ENCODE data around the gene ANKRD10. TPM values are rescaled to one million over a fixed set of nuclear protein-coding genes. Genes with fewer than 3 reads are reported as not detected.
A peak's percentile ranks its signal among the peaks of the same experiment; 100 is the strongest.

Gene ANKRD10
- total RNA-seq = 100 to 1,000 TPM; 200 to 241 (median 207) TPM

DNA sequence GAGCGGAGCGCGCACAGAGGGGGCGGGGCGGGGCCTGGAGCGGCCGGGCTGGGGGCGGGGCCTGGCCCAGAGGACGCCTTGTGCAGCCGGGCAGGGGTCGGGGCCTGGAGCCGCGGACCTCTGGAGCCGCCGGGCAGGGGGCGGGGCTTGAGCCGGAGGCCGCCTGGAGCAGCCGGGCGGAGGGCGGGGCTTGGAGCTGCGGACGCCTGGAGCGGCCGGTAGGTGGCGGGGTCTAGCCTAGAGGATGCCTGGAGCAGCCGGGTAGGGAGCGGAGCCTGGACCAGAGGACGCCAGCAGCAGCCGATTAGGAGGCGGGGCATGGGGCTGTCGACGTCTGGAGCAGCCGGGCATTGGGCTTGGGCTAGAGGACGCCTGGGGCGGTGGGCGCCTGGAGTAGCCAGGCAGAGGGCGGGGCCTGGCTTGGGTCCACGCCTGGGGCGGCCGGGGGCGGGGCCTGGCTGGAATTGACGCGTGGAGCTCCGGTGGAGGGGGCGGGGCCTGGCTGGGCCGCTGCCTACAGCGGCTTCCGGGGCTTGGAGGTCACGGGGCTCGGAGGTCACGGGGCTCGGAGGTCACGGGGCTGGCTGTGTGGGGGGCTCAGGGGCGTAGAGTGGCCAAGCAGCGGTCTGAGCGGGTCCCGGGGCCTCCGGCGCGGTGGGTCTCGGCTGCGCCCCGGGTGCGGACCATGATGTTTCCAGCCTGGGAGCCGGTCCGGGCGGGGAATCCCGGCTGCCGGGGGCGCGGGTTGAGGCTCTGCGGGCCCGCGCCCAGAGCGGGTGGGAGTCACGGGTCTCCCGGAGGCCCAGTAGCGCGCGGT, at the start of gene ANKRD10:
ANKRD10 (minus strand) TSS at position 13 of the 817 bp plus-strand sequence. CDS start 135 bp downstream, outside the sequence.
- peak within 1 kb of the TSS; percentile 96 to 99 (median 98) for H3K27ac ChIP-seq
- DNase-seq (ENCODE audit: low spot score in 2 of 2) = peak; percentile 97 to 98
- no peaks in the 10 kb centered on the region for H3K9me3 ChIP-seq
- H3K27me3 ChIP-seq = no peaks in the 10 kb centered on the region
- no peaks in the 10 kb centered on the region for H3K36me3 ChIP-seq
- 0 to 1% methylated on average over 5 to 55 of the region's 81 CpGs for WGBS, 2 donors
- H3K4me1 ChIP-seq = peaks cover 0 to 58% (median 33%) of the 10 kb centered on the region in 4 donors
- TF ChIP-seq EP300 (IDR thresholded peaks at IDR 0.05) (peak in 1 of 2 donors; percentile 73), CTCF (IDR thresholded peaks at IDR 0.05) (peak; percentile 84 to 100 (median 95)), POLR2A (IDR thresholded peaks at IDR 0.05) (peak; percentile 48 to 73)
- peak within 1 kb of the TSS; percentile 83 to 98 (median 92) for H3K4me3 ChIP-seq

DNA sequence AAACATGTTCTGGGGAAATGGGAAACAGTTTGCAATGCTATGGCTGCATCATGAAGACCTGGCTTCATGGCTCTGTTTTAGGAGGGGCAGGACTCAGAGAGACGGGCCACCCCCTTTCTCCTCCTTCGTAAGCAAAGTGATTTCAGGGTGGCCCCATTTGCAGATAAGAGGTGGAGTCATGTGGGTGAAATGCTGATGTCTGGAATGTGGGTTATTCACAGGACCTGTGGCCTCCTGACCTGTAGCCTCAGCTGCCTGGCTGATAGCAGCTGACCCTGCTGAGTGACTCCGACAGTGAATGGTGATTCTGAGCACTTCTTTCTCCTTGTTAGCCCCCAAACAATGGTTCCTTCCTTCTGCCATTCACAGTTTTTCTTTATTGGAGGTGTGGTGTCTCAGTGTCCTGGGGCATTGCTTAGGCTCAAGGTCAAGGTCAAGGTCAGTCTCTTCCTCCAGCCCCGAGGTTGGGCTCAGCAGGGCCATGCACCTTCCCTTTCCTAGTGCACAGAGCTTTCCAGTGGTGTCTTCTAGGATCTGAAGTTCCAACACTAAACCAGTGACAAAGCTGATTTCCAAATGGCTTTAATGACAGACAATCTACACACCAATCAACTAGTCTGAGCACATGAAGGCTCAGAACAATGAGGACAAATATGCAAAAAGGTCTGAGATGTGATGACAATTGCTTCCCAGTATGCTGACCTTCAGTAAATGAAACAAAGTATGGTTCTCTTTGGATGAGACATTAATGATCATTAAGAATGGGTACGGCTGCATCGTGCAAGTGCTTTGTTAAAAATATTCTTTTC, 49.6 kb upstream of the ANKRD10 start:
- Histone ChIP-seq H3K4me1 (no peaks in the 10 kb centered on the region), H3K36me3 (no peaks in the 10 kb centered on the region), H3K4me3 (no peak overlapping the region), H3K9me3 (peaks cover 0 to 42% (median 6%) of the 10 kb centered on the region in 4 donors), H3K27ac (no peak overlapping the region), H3K27me3 (no peaks in the 10 kb centered on the region)
- no peak for DNase-seq (ENCODE audit: low spot score in 2 of 2)
- no peak for TF ChIP-seq CTCF (IDR thresholded peaks at IDR 0.05)
- TF ChIP-seq POLR2A (IDR thresholded peaks at IDR 0.05) = no peak
- TF ChIP-seq EP300 (IDR thresholded peaks at IDR 0.05) = no peak
- WGBS, 2 donors = 75 to 82% methylated on average over 6 of the region's 6 CpGs

GRCh38 chr13:110963554-110963970, 48.7 kb upstream of the ANKRD10 start:
- DNase-seq (ENCODE audit: low spot score in 2 of 2) = no peak
- Histone ChIP-seq H3K27ac (no peak overlapping the region), H3K4me1 (no peaks in the 10 kb centered on the region), H3K27me3 (no peaks in the 10 kb centered on the region), H3K9me3 (peaks cover 0 to 42% (median 6%) of the 10 kb centered on the region in 4 donors), H3K4me3 (no peak overlapping the region), H3K36me3 (no peaks in the 10 kb centered on the region)
- TF ChIP-seq POLR2A (IDR thresholded peaks at IDR 0.05) (no peak), EP300 (IDR thresholded peaks at IDR 0.05) (no peak), CTCF (IDR thresholded peaks at IDR 0.05) (no peak)
- WGBS, 2 donors = 82 to 89% methylated on average over 3 of the region's 3 CpGs

- Histone ChIP-seq H3K9me3 (peaks cover 0 to 42% (median 6%) of the 10 kb centered on the region in 4 donors), H3K4me3 (no peak overlapping the region), H3K27me3 (no peaks in the 10 kb centered on the region), H3K36me3 (no peaks in the 10 kb centered on the region), H3K4me1 (no peaks in the 10 kb centered on the region), H3K27ac (no peak overlapping the region)
- no peak for DNase-seq (ENCODE audit: low spot score in 2 of 2)
- WGBS, 2 donors = 93 to 98% methylated on average over 1 of the region's 1 CpG
- TF ChIP-seq EP300 (IDR thresholded peaks at IDR 0.05) (no peak), POLR2A (IDR thresholded peaks at IDR 0.05) (no peak), CTCF (IDR thresholded peaks at IDR 0.05) (no peak)
Measured at GRCh38 chr13:110961959-110962358, 47.1 kb upstream of the ANKRD10 start.

Data from tibial nerve (tissue), 4 donors.